T-helper 2 cell treated with Interferon-gamma antibody and Interleukin-4, amounts not matched to agents 5 μg/mL and 100 μg/mL, for 36 hours (primary cell): ENCODE results near the gene WNT10A.
"Not testable (repeated sequence)": the region's sequence is repeated elsewhere in the genome, so short reads cannot be mapped to it uniquely, and the experiment has no call there.

Experiments used
- DNase-seq: peaks from one replicate; pipeline ENCODE4 v3.0.0; 2021; ENCODE audit warnings: low spot score
- H3K27ac Mint-ChIP-seq: one replicate; pipeline ENCODE4 v1.8.0; 2021; ENCODE audit warnings: mild to moderate bottlenecking, mixed read lengths
- H3K27me3 Mint-ChIP-seq: one replicate; pipeline ENCODE4 v1.8.0; 2021; ENCODE audit warnings: low read depth, mixed read lengths
- H3K36me3 Mint-ChIP-seq: one replicate; pipeline ENCODE4 v1.8.0; 2021; ENCODE audit warnings: low read depth, mixed read lengths
- H3K4me1 Mint-ChIP-seq: one replicate; pipeline ENCODE4 v1.8.0; 2021; ENCODE audit warnings: low read depth, mixed read lengths
- H3K4me3 Mint-ChIP-seq: one replicate; pipeline ENCODE4 v1.8.0; 2022; ENCODE audit warnings: mild to moderate bottlenecking, moderate library complexity, mixed read lengths
- H3K9me3 Mint-ChIP-seq: one replicate; pipeline ENCODE4 v1.8.0; 2021; ENCODE audit warnings: mixed read lengths

Gene WNT10A

GRCh38 chr2:218931751-218932150 lies 51.1 kb downstream of the WNT10A start:
- not testable (repeated sequence) for H3K9me3 Mint-ChIP-seq, H3K27ac Mint-ChIP-seq
- H3K27me3 Mint-ChIP-seq, result peaks cover 16% of the 10 kb centered on the region

More at GRCh38 chr2:218931751-218932150, 51.1 kb downstream of the WNT10A start:
- not testable (repeated sequence) for H3K36me3 Mint-ChIP-seq, DNase-seq, H3K4me3 Mint-ChIP-seq, H3K4me1 Mint-ChIP-seq
